ENCODE results near the gene ST6GALNAC4. TPM values are rescaled to one million over a fixed set of nuclear protein-coding genes. Genes with fewer than 3 reads are reported as not detected.

Gene ST6GALNAC4
- total RNA-seq, result 23.5 TPM

GRCh38 chr9:127916720-127917581 is at the start of gene ST6GALNAC4:
TSS of gene ST6GALNAC4 (minus strand) at chr9:127917041. CDS start at chr9:127916419, 622 bp downstream.
- H3K4me1 ChIP-seq (ENCODE audit: control insufficient read depth in 3 of 3, insufficient read depth in 3 of 3, low read length in 3 of 3), result peaks cover 25 to 52% (median 51%) of the 10 kb centered on the region in 3 donors
- H3K9me3 ChIP-seq (ENCODE audit: control insufficient read depth in 3 of 3, low read length in 3 of 3), result no peaks in the 10 kb centered on the region
- peaks cover 6 to 11% (median 8%) of the 10 kb centered on the region in 3 donors for H3K36me3 ChIP-seq (ENCODE audit: control insufficient read depth in 3 of 3, insufficient read depth in 3 of 3, low read length in 3 of 3)
- H3K27me3 ChIP-seq (ENCODE audit: control insufficient read depth in 3 of 3, insufficient read depth in 3 of 3, low read length in 3 of 3), result peaks cover 0 to 4% (median 0%) of the 10 kb centered on the region in 3 donors
- H3K27ac ChIP-seq (ENCODE audit: low read depth, low read length), result peak within 1 kb of the TSS; percentile 57
- H3K4me3 ChIP-seq (ENCODE audit: low read length in 3 of 3), result peak within 1 kb of the TSS; percentile 68 to 89 (median 75)
- peak within 1 kb of the TSS; percentile 76 to 85 (median 78) for H3K9ac ChIP-seq (ENCODE audit: low read depth in 1 of 3, low read length in 3 of 3)

- Histone ChIP-seq H3K9me3 (ENCODE audit: control insufficient read depth in 3 of 3, low read length in 3 of 3) (no peaks in the 10 kb centered on the region), H3K4me3 (ENCODE audit: low read length in 3 of 3) (peak overlapping the region in 2 of 3 donors; percentile 31 to 56), H3K27me3 (ENCODE audit: control insufficient read depth in 3 of 3, insufficient read depth in 3 of 3, low read length in 3 of 3) (no peaks in the 10 kb centered on the region), H3K36me3 (ENCODE audit: control insufficient read depth in 3 of 3, insufficient read depth in 3 of 3, low read length in 3 of 3) (no peaks in the 10 kb centered on the region), H3K9ac (ENCODE audit: low read depth in 1 of 3, low read length in 3 of 3) (peak overlapping the region; percentile 42 to 74 (median 71)), H3K4me1 (ENCODE audit: control insufficient read depth in 3 of 3, insufficient read depth in 3 of 3, low read length in 3 of 3) (peaks cover 57 to 83% (median 63%) of the 10 kb centered on the region in 3 donors), H3K27ac (ENCODE audit: low read depth, low read length) (peak overlapping the region; percentile 83)
These were observed 49.1 kb upstream of the ST6GALNAC4 start for GRCh38 chr9:127965953-127966352.

GRCh38 chr9:127963359-127964064 is 46.7 kb upstream of the ST6GALNAC4 start:
- Histone ChIP-seq H3K27me3 (ENCODE audit: control insufficient read depth in 3 of 3, insufficient read depth in 3 of 3, low read length in 3 of 3) (no peaks in the 10 kb centered on the region), H3K27ac (ENCODE audit: low read depth, low read length) (peak overlapping the region; percentile 36), H3K4me1 (ENCODE audit: control insufficient read depth in 3 of 3, insufficient read depth in 3 of 3, low read length in 3 of 3) (peaks cover 45 to 70% (median 51%) of the 10 kb centered on the region in 3 donors), H3K9me3 (ENCODE audit: control insufficient read depth in 3 of 3, low read length in 3 of 3) (no peaks in the 10 kb centered on the region), H3K36me3 (ENCODE audit: control insufficient read depth in 3 of 3, insufficient read depth in 3 of 3, low read length in 3 of 3) (no peaks in the 10 kb centered on the region), H3K9ac (ENCODE audit: low read depth in 1 of 3, low read length in 3 of 3) (peak overlapping the region in 1 of 3 donors; percentile 16), H3K4me3 (ENCODE audit: low read length in 3 of 3) (no peak overlapping the region)

GRCh38 chr9:127963041-127963358 is 46.2 kb upstream of the ST6GALNAC4 start:
- Histone ChIP-seq H3K27ac (ENCODE audit: low read depth, low read length) (no peak overlapping the region), H3K9me3 (ENCODE audit: control insufficient read depth in 3 of 3, low read length in 3 of 3) (no peaks in the 10 kb centered on the region), H3K9ac (ENCODE audit: low read depth in 1 of 3, low read length in 3 of 3) (no peak overlapping the region), H3K36me3 (ENCODE audit: control insufficient read depth in 3 of 3, insufficient read depth in 3 of 3, low read length in 3 of 3) (no peaks in the 10 kb centered on the region), H3K27me3 (ENCODE audit: control insufficient read depth in 3 of 3, insufficient read depth in 3 of 3, low read length in 3 of 3) (no peaks in the 10 kb centered on the region), H3K4me3 (ENCODE audit: low read length in 3 of 3) (no peak overlapping the region), H3K4me1 (ENCODE audit: control insufficient read depth in 3 of 3, insufficient read depth in 3 of 3, low read length in 3 of 3) (peaks cover 40 to 65% (median 46%) of the 10 kb centered on the region in 3 donors)

GRCh38 chr9:127962278-127962677 is 45.4 kb upstream of the ST6GALNAC4 start:
- H3K27ac ChIP-seq (ENCODE audit: low read depth, low read length), result no peak overlapping the region
- no peaks in the 10 kb centered on the region for H3K9me3 ChIP-seq (ENCODE audit: control insufficient read depth in 3 of 3, low read length in 3 of 3)
- H3K36me3 ChIP-seq (ENCODE audit: control insufficient read depth in 3 of 3, insufficient read depth in 3 of 3, low read length in 3 of 3), result no peaks in the 10 kb centered on the region
- no peak overlapping the region for H3K9ac ChIP-seq (ENCODE audit: low read depth in 1 of 3, low read length in 3 of 3)
- H3K4me1 ChIP-seq (ENCODE audit: control insufficient read depth in 3 of 3, insufficient read depth in 3 of 3, low read length in 3 of 3), result peaks cover 40 to 58% (median 40%) of the 10 kb centered on the region in 3 donors
- no peaks in the 10 kb centered on the region for H3K27me3 ChIP-seq (ENCODE audit: control insufficient read depth in 3 of 3, insufficient read depth in 3 of 3, low read length in 3 of 3)
- no peak overlapping the region for H3K4me3 ChIP-seq (ENCODE audit: low read length in 3 of 3)

- Histone ChIP-seq H3K9ac (ENCODE audit: low read depth in 1 of 3, low read length in 3 of 3) (peak overlapping the region in 1 of 3 donors; percentile 4), H3K27ac (ENCODE audit: low read depth, low read length) (no peak overlapping the region), H3K27me3 (ENCODE audit: control insufficient read depth in 3 of 3, insufficient read depth in 3 of 3, low read length in 3 of 3) (no peaks in the 10 kb centered on the region), H3K4me3 (ENCODE audit: low read length in 3 of 3) (no peak overlapping the region), H3K4me1 (ENCODE audit: control insufficient read depth in 3 of 3, insufficient read depth in 3 of 3, low read length in 3 of 3) (peaks cover 34 to 52% (median 34%) of the 10 kb centered on the region in 3 donors), H3K9me3 (ENCODE audit: control insufficient read depth in 3 of 3, low read length in 3 of 3) (no peaks in the 10 kb centered on the region), H3K36me3 (ENCODE audit: control insufficient read depth in 3 of 3, insufficient read depth in 3 of 3, low read length in 3 of 3) (no peaks in the 10 kb centered on the region)
These were observed 44.8 kb upstream of the ST6GALNAC4 start for GRCh38 chr9:127961613-127962155.

GRCh38 chr9:127961155-127961490 is 44.3 kb upstream of the ST6GALNAC4 start:
- H3K9me3 ChIP-seq (ENCODE audit: control insufficient read depth in 3 of 3, low read length in 3 of 3), result no peaks in the 10 kb centered on the region
- no peak overlapping the region for H3K4me3 ChIP-seq (ENCODE audit: low read length in 3 of 3)
- no peaks in the 10 kb centered on the region for H3K36me3 ChIP-seq (ENCODE audit: control insufficient read depth in 3 of 3, insufficient read depth in 3 of 3, low read length in 3 of 3)
- H3K27ac ChIP-seq (ENCODE audit: low read depth, low read length), result no peak overlapping the region
- peaks cover 29 to 47% (median 29%) of the 10 kb centered on the region in 3 donors for H3K4me1 ChIP-seq (ENCODE audit: control insufficient read depth in 3 of 3, insufficient read depth in 3 of 3, low read length in 3 of 3)
- peak overlapping the region in 1 of 3 donors; percentile 43 for H3K9ac ChIP-seq (ENCODE audit: low read depth in 1 of 3, low read length in 3 of 3)
- H3K27me3 ChIP-seq (ENCODE audit: control insufficient read depth in 3 of 3, insufficient read depth in 3 of 3, low read length in 3 of 3), result no peaks in the 10 kb centered on the region

GRCh38 chr9:127960410-127961154 is 43.7 kb upstream of the ST6GALNAC4 start:
- peaks cover 28 to 47% (median 28%) of the 10 kb centered on the region in 3 donors for H3K4me1 ChIP-seq (ENCODE audit: control insufficient read depth in 3 of 3, insufficient read depth in 3 of 3, low read length in 3 of 3)
- no peak overlapping the region for H3K4me3 ChIP-seq (ENCODE audit: low read length in 3 of 3)
- H3K36me3 ChIP-seq (ENCODE audit: control insufficient read depth in 3 of 3, insufficient read depth in 3 of 3, low read length in 3 of 3), result no peaks in the 10 kb centered on the region
- no peaks in the 10 kb centered on the region for H3K27me3 ChIP-seq (ENCODE audit: control insufficient read depth in 3 of 3, insufficient read depth in 3 of 3, low read length in 3 of 3)
- no peaks in the 10 kb centered on the region for H3K9me3 ChIP-seq (ENCODE audit: control insufficient read depth in 3 of 3, low read length in 3 of 3)
- H3K27ac ChIP-seq (ENCODE audit: low read depth, low read length), result peak overlapping the region; percentile 44
- H3K9ac ChIP-seq (ENCODE audit: low read depth in 1 of 3, low read length in 3 of 3), result peak overlapping the region in 1 of 3 donors; percentile 43

GRCh38 chr9:127959841-127960409 is 43.1 kb upstream of the ST6GALNAC4 start:
- Histone ChIP-seq H3K4me1 (ENCODE audit: control insufficient read depth in 3 of 3, insufficient read depth in 3 of 3, low read length in 3 of 3) (peaks cover 28 to 46% (median 28%) of the 10 kb centered on the region in 3 donors), H3K27me3 (ENCODE audit: control insufficient read depth in 3 of 3, insufficient read depth in 3 of 3, low read length in 3 of 3) (no peaks in the 10 kb centered on the region), H3K9ac (ENCODE audit: low read depth in 1 of 3, low read length in 3 of 3) (peak overlapping the region in 1 of 3 donors; percentile 21), H3K4me3 (ENCODE audit: low read length in 3 of 3) (no peak overlapping the region), H3K36me3 (ENCODE audit: control insufficient read depth in 3 of 3, insufficient read depth in 3 of 3, low read length in 3 of 3) (no peaks in the 10 kb centered on the region), H3K9me3 (ENCODE audit: control insufficient read depth in 3 of 3, low read length in 3 of 3) (no peaks in the 10 kb centered on the region), H3K27ac (ENCODE audit: low read depth, low read length) (peak overlapping the region; percentile 44)
